ENCODE results near the gene CD52.

GRCh38 chr1:26351590-26352337, 34.0 kb downstream of the CD52 start:
- TF ChIP-seq ZNF433 (tag by site-specific recombination; IDR thresholded peaks at IDR 0.05; ENCODE audit: low read depth) (no peak), CTCF (tag by site-specific recombination; IDR thresholded peaks at IDR 0.05) (no peak), ZNF175 (tag by site-specific recombination; IDR thresholded peaks at IDR 0.05) (no peak)

Measured in HEK293 (cell line).